HFFc6 (cell line): ENCODE results near the gene SUSD1. TPM values are rescaled to one million over a fixed set of nuclear protein-coding genes. Genes with fewer than 3 reads are reported as not detected.

Source experiments
- DNase-seq: peaks from one replicate; pipeline ENCODE4 v3.0.0-alpha.2; 2018
- H3K27ac Mint-ChIP-seq: 2 replicates; pipeline ENCODE4 v1.8.0; 2020; ENCODE audit warnings: mild to moderate bottlenecking, mixed read lengths
- H3K27me3 Mint-ChIP-seq: 2 replicates; pipeline ENCODE4 v1.8.0; 2021; ENCODE audit warnings: mild to moderate bottlenecking, moderate library complexity, mixed read lengths; ENCODE audit not compliant: insufficient read depth
- H3K36me3 Mint-ChIP-seq: 2 replicates; pipeline ENCODE4 v1.8.0; 2021; ENCODE audit warnings: low read depth, mixed read lengths
- H3K4me1 Mint-ChIP-seq: 2 replicates; pipeline ENCODE4 v1.8.0; 2020; ENCODE audit warnings: low read depth, mixed read lengths
- H3K4me3 Mint-ChIP-seq: 2 replicates; pipeline ENCODE4 v1.8.0; 2020; ENCODE audit warnings: mild to moderate bottlenecking, moderate library complexity, mixed read lengths
- H3K9me3 Mint-ChIP-seq: 2 replicates; pipeline ENCODE4 v1.8.0; 2020; ENCODE audit warnings: mild to moderate bottlenecking, mixed read lengths
- total RNA-seq, 6 experiments: library from RNA; stranded (reverse); fragmentation: NEBNext Ultra II Directional; extraction: Animal tissue kit (Norgen Biotek cat#: 25700); gene quantifications; 2 replicates in 1 of 6; 3 replicates in 5 of 6; pipeline ENCODE4 v1.2.3, GENCODE V29; 2021
- TF ChIP-seq, protein P1 (sequence below): fragments of 200-600 bp; sonication (generic); IDR thresholded peaks from 2 replicates; pipeline ENCODE4 v1.5.0; 2021; ENCODE audit warnings: antibody characterized with exemption, mild to moderate bottlenecking

SUSD1 gene
- total RNA-seq, 6 experiments from 2014 or later: 3.5 to 9.4 (median 8.2) TPM

- H3K9me3 Mint-ChIP-seq: no peaks in the 10 kb centered on the region
- no peaks in the 10 kb centered on the region; the same call in 1 of the 2 replicates for H3K27me3 Mint-ChIP-seq
- TF ChIP-seq, protein P1, sequence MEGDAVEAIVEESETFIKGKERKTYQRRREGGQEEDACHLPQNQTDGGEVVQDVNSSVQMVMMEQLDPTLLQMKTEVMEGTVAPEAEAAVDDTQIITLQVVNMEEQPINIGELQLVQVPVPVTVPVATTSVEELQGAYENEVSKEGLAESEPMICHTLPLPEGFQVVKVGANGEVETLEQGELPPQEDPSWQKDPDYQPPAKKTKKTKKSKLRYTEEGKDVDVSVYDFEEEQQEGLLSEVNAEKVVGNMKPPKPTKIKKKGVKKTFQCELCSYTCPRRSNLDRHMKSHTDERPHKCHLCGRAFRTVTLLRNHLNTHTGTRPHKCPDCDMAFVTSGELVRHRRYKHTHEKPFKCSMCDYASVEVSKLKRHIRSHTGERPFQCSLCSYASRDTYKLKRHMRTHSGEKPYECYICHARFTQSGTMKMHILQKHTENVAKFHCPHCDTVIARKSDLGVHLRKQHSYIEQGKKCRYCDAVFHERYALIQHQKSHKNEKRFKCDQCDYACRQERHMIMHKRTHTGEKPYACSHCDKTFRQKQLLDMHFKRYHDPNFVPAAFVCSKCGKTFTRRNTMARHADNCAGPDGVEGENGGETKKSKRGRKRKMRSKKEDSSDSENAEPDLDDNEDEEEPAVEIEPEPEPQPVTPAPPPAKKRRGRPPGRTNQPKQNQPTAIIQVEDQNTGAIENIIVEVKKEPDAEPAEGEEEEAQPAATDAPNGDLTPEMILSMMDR: no peak
- peaks cover 8% of the 10 kb centered on the region for H3K4me1 Mint-ChIP-seq
- no peak overlapping the region for H3K27ac Mint-ChIP-seq
- H3K4me3 Mint-ChIP-seq: no peak overlapping the region
- no peak for DNase-seq
- H3K36me3 Mint-ChIP-seq: no peaks in the 10 kb centered on the region; the same call in 1 of the 2 replicates
Observed at GRCh38 chr9:112120439-112120925, 54.6 kb downstream of the SUSD1 start.

DNA sequence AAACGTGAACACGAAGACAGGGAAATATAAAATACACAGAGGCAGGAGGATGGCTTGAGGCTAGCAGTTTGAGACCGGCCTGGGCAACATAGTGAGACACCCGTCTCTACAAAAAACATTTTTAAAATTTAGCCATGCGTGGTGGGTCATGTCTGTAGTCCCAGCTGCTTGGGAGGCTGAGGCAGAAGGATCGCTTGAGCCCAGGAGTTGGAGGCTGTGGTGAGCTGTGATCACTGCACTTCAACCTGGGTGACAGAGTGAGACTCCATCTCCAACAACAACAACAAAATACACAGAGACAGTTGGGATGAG lies 55.1 kb downstream of the SUSD1 start:
- Mint-ChIP-seq H3K36me3 (no peaks in the 10 kb centered on the region; the same call in 1 of the 2 replicates), H3K4me1 (peaks cover 7% of the 10 kb centered on the region), H3K9me3 (no peaks in the 10 kb centered on the region), H3K27ac (no peak overlapping the region), H3K4me3 (no peak overlapping the region), H3K27me3 (no peaks in the 10 kb centered on the region; the same call in 1 of the 2 replicates)
- no peak for DNase-seq
- TF ChIP-seq, protein P1: no peak

DNA sequence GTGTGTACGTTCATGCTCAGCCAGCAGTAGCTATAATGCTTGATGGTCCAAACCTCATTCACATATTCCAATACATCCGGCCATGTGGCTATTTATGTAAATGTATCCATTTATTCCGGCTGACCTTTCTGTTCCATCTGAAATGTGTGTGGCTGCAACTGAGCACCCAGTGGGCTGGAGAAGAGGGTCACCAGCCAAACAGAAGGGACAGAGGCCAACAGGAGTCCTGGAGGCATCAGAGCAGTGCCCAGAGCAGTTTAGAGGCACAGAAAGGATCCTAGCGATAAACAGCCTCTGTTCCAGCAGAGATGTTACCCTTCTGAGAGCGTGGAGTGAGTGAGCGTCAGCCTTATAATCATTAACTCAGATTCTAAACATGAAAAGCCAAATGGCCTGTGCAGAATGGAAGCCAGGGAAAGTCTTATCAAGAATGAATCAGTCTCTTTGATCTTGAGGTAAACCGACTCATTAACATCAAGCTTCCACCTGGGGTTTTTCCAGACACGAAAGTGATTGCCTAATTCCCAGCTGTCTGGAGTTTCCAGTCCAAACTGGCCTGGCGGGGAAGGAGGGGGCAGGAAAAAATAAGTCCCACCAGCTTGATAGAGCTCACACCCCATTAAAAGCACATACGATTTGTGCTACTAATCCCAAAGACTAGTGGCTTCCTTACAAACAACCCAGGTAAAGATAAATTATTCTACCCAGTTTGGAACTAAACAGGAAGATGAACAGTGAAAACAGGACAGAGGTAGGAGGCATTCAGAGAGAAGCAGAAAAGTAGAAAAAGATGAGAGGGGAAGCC lies 55.7 kb downstream of the SUSD1 start:
- H3K27me3 Mint-ChIP-seq: no peaks in the 10 kb centered on the region; the same call in 1 of the 2 replicates
- TF ChIP-seq, protein P1: no peak
- DNase-seq: no peak
- H3K4me1 Mint-ChIP-seq: peaks cover 7% of the 10 kb centered on the region
- no peak overlapping the region for H3K27ac Mint-ChIP-seq
- no peaks in the 10 kb centered on the region; the same call in 1 of the 2 replicates for H3K36me3 Mint-ChIP-seq
- H3K9me3 Mint-ChIP-seq: no peaks in the 10 kb centered on the region
- H3K4me3 Mint-ChIP-seq: no peak overlapping the region

GRCh38 chr9:112118009-112118408 lies 57.1 kb downstream of the SUSD1 start:
- no peaks in the 10 kb centered on the region; the same call in 1 of the 2 replicates for H3K27me3 Mint-ChIP-seq
- H3K36me3 Mint-ChIP-seq: no peaks in the 10 kb centered on the region; the same call in 1 of the 2 replicates
- H3K9me3 Mint-ChIP-seq: no peaks in the 10 kb centered on the region
- H3K27ac Mint-ChIP-seq: no peak overlapping the region
- no peak for DNase-seq
- peaks cover 11% of the 10 kb centered on the region for H3K4me1 Mint-ChIP-seq
- TF ChIP-seq, protein P1: no peak
- no peak overlapping the region for H3K4me3 Mint-ChIP-seq

DNA sequence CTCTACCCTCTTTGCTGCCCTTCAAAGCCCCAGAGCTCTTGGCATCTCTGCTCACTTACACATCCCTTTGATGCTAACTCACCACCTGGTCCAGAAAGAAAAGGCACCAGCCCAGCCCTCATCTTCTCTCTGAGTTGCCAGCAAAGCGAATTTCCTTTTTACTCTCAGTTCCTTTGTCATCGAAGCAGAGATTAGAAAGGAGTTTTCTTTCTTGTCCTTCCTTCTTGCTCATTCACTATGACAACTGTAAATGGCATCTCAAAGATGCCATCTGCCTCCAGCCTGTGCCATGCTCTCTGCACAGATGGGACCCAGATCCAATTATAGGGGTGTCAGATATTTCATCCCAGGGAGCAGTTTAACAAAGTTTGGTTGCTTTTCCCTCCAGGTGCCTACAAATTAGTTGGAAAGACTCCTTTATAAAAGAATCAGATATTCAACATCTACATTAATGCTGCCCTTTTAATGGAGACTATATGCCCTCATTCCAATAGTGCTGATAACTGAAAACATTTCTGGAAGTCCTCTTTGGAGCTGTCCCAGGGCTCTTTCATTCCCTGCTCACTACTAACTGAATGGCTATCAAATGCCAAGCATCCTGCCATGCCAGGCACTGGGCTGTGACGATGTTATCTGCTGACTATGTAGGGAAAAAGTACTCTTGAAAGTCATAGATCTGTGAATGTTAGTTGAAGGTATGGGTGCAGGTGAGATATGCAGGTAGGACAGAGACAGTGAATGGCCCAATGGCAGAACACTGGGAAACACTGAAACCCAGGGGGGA lies 58.9 kb downstream of the SUSD1 start:
- H3K9me3 Mint-ChIP-seq: no peaks in the 10 kb centered on the region
- no peak overlapping the region for H3K27ac Mint-ChIP-seq
- peaks cover 24% of the 10 kb centered on the region for H3K4me1 Mint-ChIP-seq
- no peak overlapping the region for H3K4me3 Mint-ChIP-seq
- no peaks in the 10 kb centered on the region for H3K36me3 Mint-ChIP-seq
- TF ChIP-seq, protein P1: no peak
- DNase-seq: no peak
- peaks cover 2% of the 10 kb centered on the region; the same call in 1 of the 2 replicates for H3K27me3 Mint-ChIP-seq
